OCI-LY1 (cell line): ENCODE results near the gene PITPNM3.

ENCODE experiments used
- H2AFZ ChIP-seq: fragments of 200-600 bp; sonication (generic), shearing (Covaris generic); 2 replicates; pipeline ENCODE4 v1.6.0; 2014; ENCODE audit warnings: antibody characterized with exemption, mild to moderate bottlenecking, low read length
- H3F3A ChIP-seq: fragments of 200-600 bp; sonication (generic), shearing (Covaris generic); 2 replicates; pipeline ENCODE4 v1.6.0; 2014; ENCODE audit warnings: mild to moderate bottlenecking, antibody characterized with exemption, low read length, moderate library complexity; ENCODE audit not compliant: insufficient read depth
- H3K27ac ChIP-seq: fragments of 200-600 bp; sonication (generic); 2 replicates; pipeline ENCODE4 v1.5.1; 2014; ENCODE audit warnings: low read length, mixed run types, mild to moderate bottlenecking, low read depth; ENCODE audit not compliant: poor library complexity, severe bottlenecking
- H3K27me3 ChIP-seq: fragments of 200-600 bp; sonication (generic); 2 replicates; pipeline ENCODE4 v1.6.0; 2014; ENCODE audit warnings: antibody characterized with exemption, mild to moderate bottlenecking, low read length, moderate library complexity; ENCODE audit not compliant: insufficient read depth
- H3K36me3 ChIP-seq: fragments of 200-600 bp; sonication (generic); 2 replicates; pipeline ENCODE4 v1.6.1; 2014; ENCODE audit warnings: mild to moderate bottlenecking, antibody characterized with exemption, low read length, moderate library complexity, mixed read lengths; ENCODE audit not compliant: insufficient read depth
- H3K4me1 ChIP-seq: fragments of 200-600 bp; sonication (generic); 2 replicates; pipeline ENCODE4 v1.5.1; 2014; ENCODE audit warnings: mild to moderate bottlenecking, low read length, moderate library complexity; ENCODE audit not compliant: insufficient read depth, severe bottlenecking
- H3K4me2 ChIP-seq: fragments of 200-600 bp; sonication (generic), shearing (Covaris generic); 2 replicates; pipeline ENCODE4 v1.6.1; 2014; ENCODE audit warnings: low read length
- H3K4me3 ChIP-seq: fragments of 200-600 bp; sonication (generic); 2 replicates; pipeline ENCODE4 v1.5.1; 2014; ENCODE audit warnings: low read length, low read depth, mild to moderate bottlenecking, mixed read lengths; ENCODE audit not compliant: poor library complexity, severe bottlenecking
- H3K79me2 ChIP-seq: fragments of 200-600 bp; shearing (Covaris generic); 2 replicates; pipeline ENCODE4 v1.6.1; 2016; ENCODE audit warnings: mixed run types, low read length, mixed read lengths; ENCODE audit not compliant: insufficient read depth
- H3K9ac ChIP-seq: fragments of 200-600 bp; sonication (generic), shearing (Covaris generic); 2 replicates; pipeline ENCODE4 v1.6.1; 2014; ENCODE audit warnings: mild to moderate bottlenecking, low read length, mixed read lengths
- H3K9me2 ChIP-seq: fragments of 200-600 bp; sonication (generic), shearing (Covaris generic); 2 replicates; pipeline ENCODE4 v1.6.1; 2014; ENCODE audit warnings: low read depth, mild to moderate bottlenecking, low read length, mixed read lengths
- H3K9me3 ChIP-seq: fragments of 200-600 bp; shearing (Covaris generic); 2 replicates; pipeline ENCODE4 v1.6.1; 2014; ENCODE audit warnings: low read length, mixed read lengths
- H4K20me1 ChIP-seq: fragments of 200-600 bp; sonication (generic), shearing (Covaris generic); 2 replicates; pipeline ENCODE4 v1.6.0; 2016; ENCODE audit warnings: mild to moderate bottlenecking, low read length; ENCODE audit not compliant: insufficient read depth
- CTCF ChIP-seq: fragments of 200-600 bp; sonication (generic), shearing (Covaris generic); IDR thresholded peaks from 2 replicates; pipeline ENCODE4 v1.5.1; 2017; ENCODE audit warnings: mild to moderate bottlenecking, antibody characterized with exemption, low read length, moderate library complexity, mixed read lengths
- EZH2 ChIP-seq: fragments of 200-600 bp; sonication (generic), shearing (Covaris generic); IDR thresholded peaks from 2 replicates; pipeline ENCODE4 v1.8.0; 2017; ENCODE audit warnings: borderline replicate concordance, mixed run types, mild to moderate bottlenecking, antibody characterized with exemption, low read length, moderate library complexity, mixed read lengths

The PITPNM3 gene

GRCh38 chr17:6570731-6571451 lies 14.5 kb upstream of the PITPNM3 start:
- Histone ChIP-seq H3K27ac (no peak overlapping the region), H3K9me2 (no peaks in the 10 kb centered on the region), H3K79me2 (no peaks in the 10 kb centered on the region), H3K4me1 (peaks cover 9% of the 10 kb centered on the region), H2AFZ (no peak overlapping the region), H3K9ac (no peak overlapping the region), H3K4me3 (no peak overlapping the region), H4K20me1 (no peaks in the 10 kb centered on the region), H3K27me3 (0 out of 2 replicates have a peak, but pooled peaks cover 4% of the 10 kb centered on the region), H3F3A (no peaks in the 10 kb centered on the region), H3K36me3 (no peaks in the 10 kb centered on the region), H3K4me2 (no peak overlapping the region), H3K9me3 (no peaks in the 10 kb centered on the region)
- TF ChIP-seq EZH2 (no peak), CTCF (no peak)

- Histone ChIP-seq H3K36me3 (no peaks in the 10 kb centered on the region), H4K20me1 (no peaks in the 10 kb centered on the region), H3K4me2 (no peak overlapping the region), H3F3A (no peaks in the 10 kb centered on the region), H3K4me1 (no peaks in the 10 kb centered on the region), H3K79me2 (no peaks in the 10 kb centered on the region), H3K27me3 (0 out of 2 replicates have a peak, but pooled peaks cover 4% of the 10 kb centered on the region), H3K9me2 (no peaks in the 10 kb centered on the region), H2AFZ (no peak overlapping the region), H3K4me3 (no peak overlapping the region), H3K9ac (no peak overlapping the region), H3K27ac (no peak overlapping the region), H3K9me3 (no peaks in the 10 kb centered on the region)
- no peak for TF ChIP-seq CTCF
- TF ChIP-seq EZH2 = no peak
These were observed 13.3 kb upstream of the PITPNM3 start for GRCh38 chr17:6569370-6570285.

GRCh38 chr17:6568184-6568758 lies 11.9 kb upstream of the PITPNM3 start:
- H3K4me2 ChIP-seq = no peak overlapping the region
- no peak for TF ChIP-seq CTCF
- TF ChIP-seq EZH2 = no peak
- no peak overlapping the region for H3K4me3 ChIP-seq
- H2AFZ ChIP-seq = no peak overlapping the region
- no peaks in the 10 kb centered on the region for H3K9me2 ChIP-seq
- H3K36me3 ChIP-seq = no peaks in the 10 kb centered on the region
- H4K20me1 ChIP-seq = no peaks in the 10 kb centered on the region
- no peaks in the 10 kb centered on the region for H3K79me2 ChIP-seq
- H3F3A ChIP-seq = no peaks in the 10 kb centered on the region
- H3K9ac ChIP-seq = no peak overlapping the region
- no peaks in the 10 kb centered on the region for H3K9me3 ChIP-seq
- H3K27me3 ChIP-seq = 0 out of 2 replicates have a peak, but pooled peaks cover 4% of the 10 kb centered on the region
- no peak overlapping the region for H3K27ac ChIP-seq
- no peaks in the 10 kb centered on the region for H3K4me1 ChIP-seq
